WTC11 (cell line): ENCODE data around the gene ARMC8. TPM values are rescaled to one million over a fixed set of nuclear protein-coding genes. Genes with fewer than 3 reads are reported as not detected.

Source experiments
- ATAC-seq: fragments of 200-7000 bp; cut with Tn5 transposase; 2 replicates; pipeline ENCODE4 v1.10.0; 2021; ENCODE audit warnings: mild to moderate bottlenecking, moderate library complexity
- CTCF ChIA-PET: fragments of 300-600 bp; sonication (Branson Sonifier 250); formaldehyde crosslinking; loops from one replicate; lab custom pipeline; 2021; ENCODE audit warnings: antibody characterized with exemption; lab: Charles Lee
- POLR2A ChIA-PET: fragments of 350-600 bp; sonication (Branson Sonifier 250); formaldehyde crosslinking; loops from one replicate; lab custom pipeline; 2021; ENCODE audit warnings: antibody characterized with exemption; lab: Charles Lee
- DNase-seq: peaks from one replicate; pipeline ENCODE4 v3.0.0; 2021; ENCODE audit warnings: low spot score
- H3K27ac Mint-ChIP-seq: 2 replicates; pipeline ENCODE4 v1.8.0; 2021; ENCODE audit warnings: mixed read lengths
- H3K27me3 Mint-ChIP-seq: 2 replicates; pipeline ENCODE4 v1.8.0; 2021; ENCODE audit warnings: low read depth, mild to moderate bottlenecking, moderate library complexity, mixed read lengths
- H3K36me3 Mint-ChIP-seq: 2 replicates; pipeline ENCODE4 v1.8.0; 2021; ENCODE audit warnings: mixed read lengths
- H3K4me1 Mint-ChIP-seq: 2 replicates; pipeline ENCODE4 v1.8.0; 2022; ENCODE audit warnings: mixed read lengths
- H3K4me3 Mint-ChIP-seq: 2 replicates; pipeline ENCODE4 v1.8.0; 2021; ENCODE audit warnings: mild to moderate bottlenecking, moderate library complexity, mixed read lengths
- H3K9me3 Mint-ChIP-seq: 2 replicates; pipeline ENCODE4 v1.8.0; 2021; ENCODE audit warnings: mixed read lengths
- ATF1 ChIP-seq: sonication (generic); formaldehyde crosslinking; IDR thresholded peaks from 2 replicates; pipeline ENCODE4 v1.8.1; 2023; ENCODE audit warnings: mild to moderate bottlenecking, moderate library complexity, missing genetic modification reagents
- CREB1 ChIP-seq: sonication (generic); formaldehyde crosslinking; IDR thresholded peaks from 2 replicates; pipeline ENCODE4 v1.8.0; 2023; ENCODE audit warnings: mild to moderate bottlenecking, missing genetic modification reagents
- CREM ChIP-seq: sonication (generic); formaldehyde crosslinking; IDR thresholded peaks from 2 replicates; pipeline ENCODE4 v1.8.1; 2022; ENCODE audit warnings: mild to moderate bottlenecking, missing genetic modification reagents, moderate library complexity
- KAT7 ChIP-seq: sonication (generic); formaldehyde crosslinking; IDR thresholded peaks from 2 replicates; pipeline ENCODE4 v1.8.1; 2023; ENCODE audit warnings: missing genetic modification reagents, mild to moderate bottlenecking, borderline replicate concordance
- NFYB ChIP-seq: sonication (generic); formaldehyde crosslinking; conservative IDR thresholded peaks from 2 replicates; pipeline ENCODE4 v1.8.0; 2022; ENCODE audit warnings: low read depth, missing genetic modification reagents
- SP1 ChIP-seq: sonication (generic); formaldehyde crosslinking; conservative IDR thresholded peaks from 2 replicates; pipeline ENCODE4 v1.8.1; 2022; ENCODE audit warnings: missing genetic modification reagents
- ZBTB21 ChIP-seq: sonication (generic); formaldehyde crosslinking; IDR thresholded peaks from 2 replicates; pipeline ENCODE4 v1.8.1; 2023; ENCODE audit warnings: mild to moderate bottlenecking, missing genetic modification reagents, borderline replicate concordance
- ZNF671 ChIP-seq: fragments of 250-450 bp; sonication (Bioruptor Pico); IDR thresholded peaks from 2 replicates; pipeline ENCODE4 v1.8.0; 2021; ENCODE audit warnings: mild to moderate bottlenecking
- total RNA-seq: library from RNA; stranded (reverse); gene quantifications from 3 replicates; pipeline ENCODE4 v1.2.3, GENCODE V29; 2021
- TF ChIP-seq, protein P1 (sequence below): sonication (generic); formaldehyde crosslinking; IDR thresholded peaks from 2 replicates; pipeline ENCODE4 v1.8.1; 2022; ENCODE audit warnings: low read depth, mild to moderate bottlenecking, moderate library complexity, missing genetic modification reagents, borderline replicate concordance
- TF ChIP-seq, protein P2 (sequence below): sonication (generic); formaldehyde crosslinking; IDR thresholded peaks from 2 replicates; pipeline ENCODE4 v1.8.0; 2023; ENCODE audit warnings: missing genetic modification reagents, mild to moderate bottlenecking, borderline replicate concordance
- TF ChIP-seq, protein P3 (sequence below): fragments of 250-450 bp; sonication (Bioruptor Pico); IDR thresholded peaks from 2 replicates; pipeline ENCODE4 v1.9.0; 2021; ENCODE audit warnings: mild to moderate bottlenecking
- TF ChIP-seq, protein P4 (sequence below): sonication (generic); formaldehyde crosslinking; IDR thresholded peaks from 2 replicates; pipeline ENCODE4 v1.8.0; 2023; ENCODE audit warnings: mild to moderate bottlenecking, missing genetic modification reagents
- TF ChIP-seq, protein P5 (sequence below): sonication (generic); formaldehyde crosslinking; IDR thresholded peaks from 2 replicates; pipeline ENCODE4 v1.8.1; 2022; ENCODE audit warnings: mild to moderate bottlenecking, missing genetic modification reagents, moderate library complexity, borderline replicate concordance
- TF ChIP-seq, protein P6 (sequence below): sonication (generic); formaldehyde crosslinking; IDR thresholded peaks from 2 replicates; pipeline ENCODE4 v1.8.0; 2022; ENCODE audit warnings: mild to moderate bottlenecking, missing genetic modification reagents

Gene ARMC8
- total RNA-seq, 1 experiment from 2014 or later = 44.9 TPM

DNA sequence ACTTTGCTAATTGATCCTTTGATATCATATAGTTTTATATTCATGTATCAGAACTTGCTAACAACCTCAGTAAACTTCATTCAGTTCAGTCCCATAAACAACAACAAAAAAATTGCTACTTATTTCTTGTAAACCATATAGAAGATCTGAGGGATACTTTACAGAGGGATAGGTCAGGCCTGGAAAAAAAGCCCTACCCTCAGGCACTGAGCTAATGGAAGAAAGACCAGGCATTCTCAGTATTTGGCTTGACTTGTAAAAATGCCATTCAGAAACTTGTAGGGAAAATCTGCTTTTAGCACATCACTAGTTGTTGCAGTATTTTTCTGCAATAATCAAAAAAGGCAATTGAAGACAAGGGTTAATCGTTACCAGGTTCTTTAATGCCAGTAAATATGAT, 33.1 kb downstream of the ARMC8 start (continued):
- TF ChIP-seq ZNF671 (CRISPR knock-in tag) (no peak), SP1 (CRISPR knock-in tag) (no peak)
- TF ChIP-seq, protein P1, sequence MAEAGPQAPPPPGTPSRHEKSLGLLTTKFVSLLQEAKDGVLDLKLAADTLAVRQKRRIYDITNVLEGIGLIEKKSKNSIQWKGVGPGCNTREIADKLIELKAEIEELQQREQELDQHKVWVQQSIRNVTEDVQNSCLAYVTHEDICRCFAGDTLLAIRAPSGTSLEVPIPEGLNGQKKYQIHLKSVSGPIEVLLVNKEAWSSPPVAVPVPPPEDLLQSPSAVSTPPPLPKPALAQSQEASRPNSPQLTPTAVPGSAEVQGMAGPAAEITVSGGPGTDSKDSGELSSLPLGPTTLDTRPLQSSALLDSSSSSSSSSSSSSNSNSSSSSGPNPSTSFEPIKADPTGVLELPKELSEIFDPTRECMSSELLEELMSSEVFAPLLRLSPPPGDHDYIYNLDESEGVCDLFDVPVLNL (CRISPR knock-in tag) = no peak
- TF ChIP-seq, all 79 proteins: peak for 0

DNA sequence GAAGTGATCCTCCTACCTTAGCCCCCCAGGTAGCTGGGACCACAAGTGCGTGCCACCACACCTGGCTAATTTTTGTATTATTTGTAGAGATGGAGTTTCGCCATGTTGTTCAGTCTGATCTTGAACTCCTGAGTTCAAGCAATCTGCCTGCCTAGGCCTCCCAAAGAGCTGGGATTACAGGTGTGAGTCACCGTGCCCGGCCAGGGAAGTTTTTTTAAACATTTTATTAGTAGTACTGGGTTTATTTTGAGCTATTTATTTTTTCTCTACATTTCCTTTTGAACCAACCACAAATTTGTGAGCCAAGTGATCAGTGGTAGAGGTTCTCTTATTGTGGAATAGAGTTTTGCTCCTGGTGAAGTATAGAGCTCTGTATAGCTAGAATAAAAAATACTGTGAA, 33.7 kb downstream of the ARMC8 start:
- Mint-ChIP-seq H3K27ac (no peak overlapping the region), H3K27me3 (no peaks in the 10 kb centered on the region)
- DNase-seq = no peak

More for the DNA sequence above, 33.7 kb downstream of the ARMC8 start:
- CTCF ChIA-PET = interaction anchor here (0.5 kb wide), 1 partner anchor 119 kb away, joined by 5 read pairs; no protein-coding TSS in a partner anchor
- Mint-ChIP-seq H3K4me3 (no peak overlapping the region), H3K36me3 (peaks cover 32% of the 10 kb centered on the region), H3K9me3 (no peaks in the 10 kb centered on the region), H3K4me1 (peaks cover 13% of the 10 kb centered on the region)
- TF ChIP-seq, protein P2, sequence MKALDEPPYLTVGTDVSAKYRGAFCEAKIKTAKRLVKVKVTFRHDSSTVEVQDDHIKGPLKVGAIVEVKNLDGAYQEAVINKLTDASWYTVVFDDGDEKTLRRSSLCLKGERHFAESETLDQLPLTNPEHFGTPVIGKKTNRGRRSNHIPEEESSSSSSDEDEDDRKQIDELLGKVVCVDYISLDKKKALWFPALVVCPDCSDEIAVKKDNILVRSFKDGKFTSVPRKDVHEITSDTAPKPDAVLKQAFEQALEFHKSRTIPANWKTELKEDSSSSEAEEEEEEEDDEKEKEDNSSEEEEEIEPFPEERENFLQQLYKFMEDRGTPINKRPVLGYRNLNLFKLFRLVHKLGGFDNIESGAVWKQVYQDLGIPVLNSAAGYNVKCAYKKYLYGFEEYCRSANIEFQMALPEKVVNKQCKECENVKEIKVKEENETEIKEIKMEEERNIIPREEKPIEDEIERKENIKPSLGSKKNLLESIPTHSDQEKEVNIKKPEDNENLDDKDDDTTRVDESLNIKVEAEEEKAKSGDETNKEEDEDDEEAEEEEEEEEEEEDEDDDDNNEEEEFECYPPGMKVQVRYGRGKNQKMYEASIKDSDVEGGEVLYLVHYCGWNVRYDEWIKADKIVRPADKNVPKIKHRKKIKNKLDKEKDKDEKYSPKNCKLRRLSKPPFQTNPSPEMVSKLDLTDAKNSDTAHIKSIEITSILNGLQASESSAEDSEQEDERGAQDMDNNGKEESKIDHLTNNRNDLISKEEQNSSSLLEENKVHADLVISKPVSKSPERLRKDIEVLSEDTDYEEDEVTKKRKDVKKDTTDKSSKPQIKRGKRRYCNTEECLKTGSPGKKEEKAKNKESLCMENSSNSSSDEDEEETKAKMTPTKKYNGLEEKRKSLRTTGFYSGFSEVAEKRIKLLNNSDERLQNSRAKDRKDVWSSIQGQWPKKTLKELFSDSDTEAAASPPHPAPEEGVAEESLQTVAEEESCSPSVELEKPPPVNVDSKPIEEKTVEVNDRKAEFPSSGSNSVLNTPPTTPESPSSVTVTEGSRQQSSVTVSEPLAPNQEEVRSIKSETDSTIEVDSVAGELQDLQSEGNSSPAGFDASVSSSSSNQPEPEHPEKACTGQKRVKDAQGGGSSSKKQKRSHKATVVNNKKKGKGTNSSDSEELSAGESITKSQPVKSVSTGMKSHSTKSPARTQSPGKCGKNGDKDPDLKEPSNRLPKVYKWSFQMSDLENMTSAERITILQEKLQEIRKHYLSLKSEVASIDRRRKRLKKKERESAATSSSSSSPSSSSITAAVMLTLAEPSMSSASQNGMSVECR (CRISPR knock-in tag) = no peak
- TF ChIP-seq NFYB (CRISPR knock-in tag) (no peak), ZBTB21 (CRISPR knock-in tag) (no peak), CREM (CRISPR knock-in tag) (no peak), KAT7 (CRISPR knock-in tag) (no peak), ATF1 (CRISPR knock-in tag) (no peak), CREB1 (no peak)
- TF ChIP-seq, protein P3, sequence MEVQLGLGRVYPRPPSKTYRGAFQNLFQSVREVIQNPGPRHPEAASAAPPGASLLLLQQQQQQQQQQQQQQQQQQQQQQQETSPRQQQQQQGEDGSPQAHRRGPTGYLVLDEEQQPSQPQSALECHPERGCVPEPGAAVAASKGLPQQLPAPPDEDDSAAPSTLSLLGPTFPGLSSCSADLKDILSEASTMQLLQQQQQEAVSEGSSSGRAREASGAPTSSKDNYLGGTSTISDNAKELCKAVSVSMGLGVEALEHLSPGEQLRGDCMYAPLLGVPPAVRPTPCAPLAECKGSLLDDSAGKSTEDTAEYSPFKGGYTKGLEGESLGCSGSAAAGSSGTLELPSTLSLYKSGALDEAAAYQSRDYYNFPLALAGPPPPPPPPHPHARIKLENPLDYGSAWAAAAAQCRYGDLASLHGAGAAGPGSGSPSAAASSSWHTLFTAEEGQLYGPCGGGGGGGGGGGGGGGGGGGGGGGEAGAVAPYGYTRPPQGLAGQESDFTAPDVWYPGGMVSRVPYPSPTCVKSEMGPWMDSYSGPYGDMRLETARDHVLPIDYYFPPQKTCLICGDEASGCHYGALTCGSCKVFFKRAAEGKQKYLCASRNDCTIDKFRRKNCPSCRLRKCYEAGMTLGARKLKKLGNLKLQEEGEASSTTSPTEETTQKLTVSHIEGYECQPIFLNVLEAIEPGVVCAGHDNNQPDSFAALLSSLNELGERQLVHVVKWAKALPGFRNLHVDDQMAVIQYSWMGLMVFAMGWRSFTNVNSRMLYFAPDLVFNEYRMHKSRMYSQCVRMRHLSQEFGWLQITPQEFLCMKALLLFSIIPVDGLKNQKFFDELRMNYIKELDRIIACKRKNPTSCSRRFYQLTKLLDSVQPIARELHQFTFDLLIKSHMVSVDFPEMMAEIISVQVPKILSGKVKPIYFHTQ (CRISPR knock-in tag) = no peak
- TF ChIP-seq, protein P4, sequence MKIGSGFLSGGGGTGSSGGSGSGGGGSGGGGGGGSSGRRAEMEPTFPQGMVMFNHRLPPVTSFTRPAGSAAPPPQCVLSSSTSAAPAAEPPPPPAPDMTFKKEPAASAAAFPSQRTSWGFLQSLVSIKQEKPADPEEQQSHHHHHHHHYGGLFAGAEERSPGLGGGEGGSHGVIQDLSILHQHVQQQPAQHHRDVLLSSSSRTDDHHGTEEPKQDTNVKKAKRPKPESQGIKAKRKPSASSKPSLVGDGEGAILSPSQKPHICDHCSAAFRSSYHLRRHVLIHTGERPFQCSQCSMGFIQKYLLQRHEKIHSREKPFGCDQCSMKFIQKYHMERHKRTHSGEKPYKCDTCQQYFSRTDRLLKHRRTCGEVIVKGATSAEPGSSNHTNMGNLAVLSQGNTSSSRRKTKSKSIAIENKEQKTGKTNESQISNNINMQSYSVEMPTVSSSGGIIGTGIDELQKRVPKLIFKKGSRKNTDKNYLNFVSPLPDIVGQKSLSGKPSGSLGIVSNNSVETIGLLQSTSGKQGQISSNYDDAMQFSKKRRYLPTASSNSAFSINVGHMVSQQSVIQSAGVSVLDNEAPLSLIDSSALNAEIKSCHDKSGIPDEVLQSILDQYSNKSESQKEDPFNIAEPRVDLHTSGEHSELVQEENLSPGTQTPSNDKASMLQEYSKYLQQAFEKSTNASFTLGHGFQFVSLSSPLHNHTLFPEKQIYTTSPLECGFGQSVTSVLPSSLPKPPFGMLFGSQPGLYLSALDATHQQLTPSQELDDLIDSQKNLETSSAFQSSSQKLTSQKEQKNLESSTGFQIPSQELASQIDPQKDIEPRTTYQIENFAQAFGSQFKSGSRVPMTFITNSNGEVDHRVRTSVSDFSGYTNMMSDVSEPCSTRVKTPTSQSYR (CRISPR knock-in tag) = no peak
- TF ChIP-seq, protein P5, sequence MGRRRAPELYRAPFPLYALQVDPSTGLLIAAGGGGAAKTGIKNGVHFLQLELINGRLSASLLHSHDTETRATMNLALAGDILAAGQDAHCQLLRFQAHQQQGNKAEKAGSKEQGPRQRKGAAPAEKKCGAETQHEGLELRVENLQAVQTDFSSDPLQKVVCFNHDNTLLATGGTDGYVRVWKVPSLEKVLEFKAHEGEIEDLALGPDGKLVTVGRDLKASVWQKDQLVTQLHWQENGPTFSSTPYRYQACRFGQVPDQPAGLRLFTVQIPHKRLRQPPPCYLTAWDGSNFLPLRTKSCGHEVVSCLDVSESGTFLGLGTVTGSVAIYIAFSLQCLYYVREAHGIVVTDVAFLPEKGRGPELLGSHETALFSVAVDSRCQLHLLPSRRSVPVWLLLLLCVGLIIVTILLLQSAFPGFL (CRISPR knock-in tag) = no peak
- TF ChIP-seq, protein P1 (CRISPR knock-in tag) = no peak
- TF ChIP-seq, protein P6, sequence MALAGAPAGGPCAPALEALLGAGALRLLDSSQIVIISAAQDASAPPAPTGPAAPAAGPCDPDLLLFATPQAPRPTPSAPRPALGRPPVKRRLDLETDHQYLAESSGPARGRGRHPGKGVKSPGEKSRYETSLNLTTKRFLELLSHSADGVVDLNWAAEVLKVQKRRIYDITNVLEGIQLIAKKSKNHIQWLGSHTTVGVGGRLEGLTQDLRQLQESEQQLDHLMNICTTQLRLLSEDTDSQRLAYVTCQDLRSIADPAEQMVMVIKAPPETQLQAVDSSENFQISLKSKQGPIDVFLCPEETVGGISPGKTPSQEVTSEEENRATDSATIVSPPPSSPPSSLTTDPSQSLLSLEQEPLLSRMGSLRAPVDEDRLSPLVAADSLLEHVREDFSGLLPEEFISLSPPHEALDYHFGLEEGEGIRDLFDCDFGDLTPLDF (CRISPR knock-in tag) = no peak
- no peak for ATAC-seq
- POLR2A ChIA-PET = interaction anchor here (0.6 kb wide), 1 partner anchor 1065 kb away, joined by 6 read pairs; no protein-coding TSS in a partner anchor
